ENCODE results near the gene TMEM240.
"Not testable (repeated sequence)": the region's sequence is repeated elsewhere in the genome, so short reads cannot be mapped to it uniquely, and the experiment has no call there.

The TMEM240 gene

GRCh38 chr1:1507305-1507704 lies 33.1 kb downstream of the TMEM240 start:
- DNase-seq (ENCODE audit: extremely low read depth, low read depth): no peak
- TF ChIP-seq CTCF (IDR thresholded peaks at IDR 0.05; ENCODE audit: low read depth, low read length): no peak

- not testable (repeated sequence) for DNase-seq (ENCODE audit: extremely low read depth, low read depth)
Measured at GRCh38 chr1:1505801-1506200, 34.6 kb downstream of the TMEM240 start.

DNA sequence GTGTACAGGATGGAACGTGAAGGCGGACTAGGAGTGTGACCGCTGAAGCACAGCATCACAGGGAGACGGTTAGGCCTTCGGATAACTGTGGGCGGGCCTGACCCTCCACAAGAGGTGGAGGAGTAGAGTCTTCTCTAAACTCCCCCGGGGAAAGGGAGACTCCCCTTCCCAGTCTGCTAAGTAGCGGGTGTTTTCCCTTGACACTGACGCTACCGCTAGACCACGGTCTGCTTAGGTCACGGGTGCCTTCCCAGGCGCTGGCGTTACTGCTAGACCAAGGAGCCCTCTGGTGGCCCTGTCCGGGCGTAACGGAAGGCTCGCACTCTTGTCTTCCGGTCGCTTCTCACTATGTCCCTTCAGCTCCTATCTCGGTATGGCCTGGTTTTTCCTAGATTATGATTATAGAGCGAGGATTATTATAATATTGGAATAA lies 35.0 kb downstream of the TMEM240 start:
- peak; percentile 6 for TF ChIP-seq CTCF (IDR thresholded peaks at IDR 0.05; ENCODE audit: low read depth, low read length)
- DNase-seq (ENCODE audit: extremely low read depth, low read depth): not testable (repeated sequence)

- TF ChIP-seq CTCF (IDR thresholded peaks at IDR 0.05; ENCODE audit: low read depth, low read length): peak; percentile 46
- DNase-seq (ENCODE audit: extremely low read depth, low read depth): not testable (repeated sequence)
Measured at GRCh38 chr1:1504777-1505365, 35.6 kb downstream of the TMEM240 start.

GRCh38 chr1:1495461-1495975 lies 44.9 kb downstream of the TMEM240 start:
- not testable (repeated sequence) for DNase-seq (ENCODE audit: extremely low read depth, low read depth)

DNA sequence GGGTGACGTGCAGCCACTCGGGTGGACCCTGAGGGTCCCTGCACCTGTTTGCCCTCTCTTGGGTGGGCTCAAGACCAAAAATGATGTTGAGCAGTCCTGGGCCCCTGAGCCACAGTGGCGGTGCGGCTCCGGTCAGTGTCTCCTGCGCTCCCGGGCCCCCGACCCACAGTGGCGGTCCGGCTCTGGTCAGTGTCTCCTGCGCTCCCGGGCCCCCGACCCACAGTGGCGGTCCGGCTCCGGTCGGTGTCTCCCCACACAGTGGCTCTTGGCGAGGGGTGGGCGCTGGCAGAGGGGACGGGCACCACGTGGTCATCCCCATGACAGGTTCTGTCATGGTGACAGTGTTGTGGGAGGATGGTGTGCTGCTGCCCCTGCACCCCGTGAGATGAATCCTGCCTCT lies 46.1 kb downstream of the TMEM240 start:
- DNase-seq (ENCODE audit: extremely low read depth, low read depth): not testable (repeated sequence)

- DNase-seq (ENCODE audit: extremely low read depth, low read depth): no peak
- no peak for TF ChIP-seq CTCF (IDR thresholded peaks at IDR 0.05; ENCODE audit: low read depth, low read length)
Measured at GRCh38 chr1:1491601-1492000, 48.8 kb downstream of the TMEM240 start.

DNA sequence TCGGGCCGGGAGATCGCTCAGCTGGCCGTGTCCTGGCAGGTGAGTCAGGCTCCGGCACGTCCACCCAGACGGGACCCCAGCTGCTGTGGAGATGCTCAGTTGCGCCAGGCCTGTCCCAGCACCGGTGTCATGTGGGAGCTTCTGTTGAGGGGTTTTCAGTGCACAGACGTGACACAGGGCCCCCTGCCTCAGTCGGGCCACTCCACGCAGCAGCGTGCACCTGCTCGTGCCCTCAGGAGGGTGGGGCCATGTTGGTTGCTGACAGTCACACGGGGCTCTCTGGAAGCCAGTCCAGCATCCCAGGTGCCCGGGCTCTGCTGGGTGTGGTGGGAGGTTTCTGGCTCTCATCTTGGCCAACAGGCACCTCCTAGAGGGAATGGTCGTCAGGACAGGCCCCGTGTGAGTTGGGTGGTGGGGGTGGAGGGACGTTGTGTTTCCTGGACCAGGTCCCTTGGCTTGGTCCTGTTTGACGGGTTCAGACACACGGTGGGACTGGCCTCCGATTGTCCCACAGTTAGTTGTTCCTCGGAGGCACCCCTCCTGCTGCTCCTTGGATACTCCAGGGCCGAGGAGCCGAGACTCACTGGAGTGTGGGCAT lies 49.7 kb downstream of the TMEM240 start:
- no peak for TF ChIP-seq CTCF (IDR thresholded peaks at IDR 0.05; ENCODE audit: low read depth, low read length)
- no peak for DNase-seq (ENCODE audit: extremely low read depth, low read depth)

DNA sequence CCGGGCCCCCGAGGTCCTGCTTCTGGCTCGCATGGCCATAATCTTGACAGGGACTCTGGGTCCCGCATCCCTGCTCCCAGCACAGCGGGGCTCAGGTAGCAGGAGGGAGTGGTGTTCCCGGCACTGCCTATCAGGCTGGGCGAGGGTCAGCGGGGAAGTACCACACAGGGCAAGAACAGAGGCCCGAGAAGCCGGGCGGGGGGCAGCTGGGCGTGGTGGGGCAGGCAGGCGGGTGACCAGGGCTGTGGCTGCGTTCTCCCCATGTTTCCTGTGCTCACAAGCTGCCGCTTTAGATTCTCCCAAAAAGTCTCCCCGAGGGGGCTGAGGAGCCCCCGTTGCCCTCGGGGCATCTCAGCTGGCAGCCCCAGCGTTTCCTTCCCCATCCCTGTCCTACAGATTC lies 50.6 kb downstream of the TMEM240 start:
- TF ChIP-seq CTCF (IDR thresholded peaks at IDR 0.05; ENCODE audit: low read depth, low read length): no peak
- DNase-seq (ENCODE audit: extremely low read depth, low read depth): no peak

Measured in AG09319 (cell line).